ENCODE results near the gene FRMD4A.
A peak's percentile ranks its signal among the peaks of the same experiment; 100 is the strongest.
"Not testable (repeated sequence)": the region's sequence is repeated elsewhere in the genome, so short reads cannot be mapped to it uniquely, and the experiment has no call there.

Gene FRMD4A

GRCh38 chr10:14087566-14087965 is 243.2 kb downstream of the FRMD4A start:
- peak; percentile 64 for DNase-seq

GRCh38 chr10:14086596-14086995 is 244.1 kb downstream of the FRMD4A start:
- DNase-seq = no peak

GRCh38 chr10:14084875-14085274 is 245.8 kb downstream of the FRMD4A start:
- no peak for DNase-seq

- no peak for DNase-seq
Observed at GRCh38 chr10:14080795-14081194, 249.9 kb downstream of the FRMD4A start.

DNA sequence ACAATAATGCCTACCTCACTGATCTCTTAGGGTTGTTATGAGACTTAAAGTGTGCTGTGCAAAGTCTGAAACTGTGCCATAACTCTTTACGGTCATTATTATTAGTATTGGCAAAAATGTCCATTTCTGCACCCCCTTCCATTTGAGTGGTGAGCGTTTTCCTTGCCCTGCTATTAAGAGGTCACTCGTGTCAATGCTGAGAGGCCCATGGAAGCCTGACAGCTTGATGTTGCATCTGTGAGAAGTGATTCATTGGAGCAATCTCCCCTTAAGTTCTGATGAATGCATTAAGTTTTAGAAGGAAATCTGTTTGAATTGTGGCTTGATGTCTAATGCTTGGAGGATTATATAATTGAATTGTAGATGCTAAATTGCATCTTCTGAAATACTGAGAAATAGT is 253.3 kb downstream of the FRMD4A start:
- DNase-seq = no peak

- DNase-seq = peak; percentile 83
Observed at GRCh38 chr10:14074062-14074884, 256.5 kb downstream of the FRMD4A start.

- no peak for DNase-seq
Observed at GRCh38 chr10:14072541-14072940, 258.2 kb downstream of the FRMD4A start.

- no peak for DNase-seq
Observed at GRCh38 chr10:14071956-14072355, 258.8 kb downstream of the FRMD4A start.

- DNase-seq = no peak
Observed at GRCh38 chr10:14068601-14069250, 262.0 kb downstream of the FRMD4A start.

- DNase-seq = not testable (repeated sequence)
Observed at GRCh38 chr10:14067638-14068037, 263.1 kb downstream of the FRMD4A start.

- no peak for DNase-seq
Observed at GRCh38 chr10:14066106-14066505, 264.6 kb downstream of the FRMD4A start.

GRCh38 chr10:14063531-14064285 is 267.0 kb downstream of the FRMD4A start:
- DNase-seq = no peak

GRCh38 chr10:14062528-14063260 is 268.0 kb downstream of the FRMD4A start:
- DNase-seq = no peak

DNA sequence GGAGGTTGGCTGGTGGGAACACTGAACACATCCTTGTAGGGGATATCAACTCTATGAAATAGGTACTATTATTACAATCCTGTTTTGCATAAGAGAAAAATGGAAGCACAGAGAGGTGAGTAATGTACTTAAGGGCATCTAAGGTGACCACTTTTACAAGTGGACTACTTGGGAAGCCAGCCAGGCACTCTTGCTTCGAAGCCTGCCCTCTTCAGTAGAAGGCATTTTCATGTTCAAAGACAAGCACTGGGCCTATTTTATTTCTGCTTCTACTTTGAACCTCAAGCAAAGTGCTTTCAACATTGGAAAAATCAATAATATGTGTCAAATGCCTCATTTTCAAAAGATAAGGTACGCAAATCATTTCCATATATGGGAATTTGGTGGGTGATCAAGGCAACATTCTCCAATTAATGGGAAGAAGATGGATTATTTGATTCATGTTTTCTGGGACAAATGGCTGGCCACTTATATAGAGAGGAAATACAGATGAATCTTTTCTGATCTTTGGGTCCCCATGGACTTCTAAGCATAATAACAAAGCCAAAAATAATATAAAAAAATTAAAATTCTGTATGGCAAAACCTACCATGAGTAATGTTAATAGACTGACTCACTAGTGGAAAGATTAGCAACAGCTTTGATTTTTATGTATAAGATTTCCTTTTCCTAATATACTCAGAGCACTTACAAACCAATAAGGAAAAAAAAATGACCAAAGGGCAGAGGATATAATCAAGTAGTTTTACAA is 270.2 kb downstream of the FRMD4A start:
- no peak for DNase-seq

DNA sequence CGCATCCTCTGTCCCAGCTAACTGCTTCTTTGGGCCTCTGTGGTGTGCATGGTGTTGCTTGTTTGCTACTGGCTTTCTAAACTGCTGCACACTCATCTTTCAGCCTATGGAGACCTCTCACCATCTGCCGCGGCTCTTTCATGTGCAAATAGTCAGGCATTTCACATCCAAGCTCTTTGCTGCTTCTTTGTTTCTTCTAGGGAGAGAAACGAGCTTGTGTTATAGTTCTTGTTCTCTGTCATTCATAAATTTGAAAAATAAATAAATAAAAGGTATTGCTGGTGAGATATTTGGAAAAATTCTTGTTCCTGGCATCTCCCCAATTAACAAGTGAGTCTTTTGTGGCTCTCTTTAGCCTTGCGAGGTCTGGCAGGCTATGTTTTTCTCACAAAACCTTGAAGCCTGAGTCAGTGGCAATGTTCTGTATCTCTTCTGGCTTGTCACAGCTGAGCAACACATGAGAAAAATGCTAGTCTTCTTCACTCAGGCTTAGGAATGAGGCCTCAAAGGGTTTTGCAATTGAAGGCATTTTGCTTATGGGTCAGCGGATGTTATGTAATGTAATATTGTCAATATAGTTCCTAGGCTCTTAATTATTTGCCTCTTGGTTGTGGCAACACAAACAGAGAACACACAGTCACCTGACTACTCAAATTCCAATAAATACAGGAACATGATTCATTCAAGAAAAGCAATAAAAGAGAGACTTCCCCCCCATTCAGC is 274.0 kb downstream of the FRMD4A start:
- no peak for DNase-seq

DNA sequence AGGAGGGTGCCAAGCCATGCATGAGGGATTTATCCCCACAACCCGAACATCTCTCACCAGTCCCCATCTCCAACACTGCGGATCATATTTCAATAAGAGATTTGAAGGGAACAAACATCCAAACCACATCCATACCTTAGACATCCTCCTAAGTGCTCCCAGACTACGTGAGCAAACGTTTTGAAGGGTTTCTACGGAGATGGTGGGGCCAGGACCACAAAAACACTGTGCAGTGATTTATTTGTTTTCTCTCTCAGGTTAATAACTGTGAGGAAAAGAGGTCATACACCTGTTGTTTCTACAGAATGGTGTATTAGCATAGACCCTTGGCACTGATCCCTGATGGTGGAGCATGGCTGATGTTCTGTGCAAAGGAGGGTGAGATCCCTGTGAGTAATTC is 277.8 kb downstream of the FRMD4A start:
- peak; percentile 27 for DNase-seq

DNA sequence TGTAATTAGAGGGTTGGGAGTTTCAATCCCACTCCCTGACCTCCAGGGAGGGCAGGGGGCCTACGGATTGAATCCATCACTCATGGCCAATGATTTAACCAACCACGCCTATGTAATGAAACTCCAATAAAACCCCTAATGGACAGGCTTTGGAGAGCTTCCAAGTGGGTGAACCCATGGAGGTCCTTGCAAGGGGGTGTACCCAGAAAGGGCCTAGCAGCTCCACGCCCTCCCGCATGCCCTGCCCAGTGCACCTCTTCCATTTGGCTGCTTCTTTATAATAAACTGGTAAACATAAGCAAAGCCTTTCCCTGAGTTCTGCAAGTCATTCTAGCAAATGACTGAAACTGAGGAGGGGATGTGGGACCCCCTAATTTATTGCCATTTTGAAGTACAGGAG is 280.1 kb downstream of the FRMD4A start:
- no peak for DNase-seq

DNA sequence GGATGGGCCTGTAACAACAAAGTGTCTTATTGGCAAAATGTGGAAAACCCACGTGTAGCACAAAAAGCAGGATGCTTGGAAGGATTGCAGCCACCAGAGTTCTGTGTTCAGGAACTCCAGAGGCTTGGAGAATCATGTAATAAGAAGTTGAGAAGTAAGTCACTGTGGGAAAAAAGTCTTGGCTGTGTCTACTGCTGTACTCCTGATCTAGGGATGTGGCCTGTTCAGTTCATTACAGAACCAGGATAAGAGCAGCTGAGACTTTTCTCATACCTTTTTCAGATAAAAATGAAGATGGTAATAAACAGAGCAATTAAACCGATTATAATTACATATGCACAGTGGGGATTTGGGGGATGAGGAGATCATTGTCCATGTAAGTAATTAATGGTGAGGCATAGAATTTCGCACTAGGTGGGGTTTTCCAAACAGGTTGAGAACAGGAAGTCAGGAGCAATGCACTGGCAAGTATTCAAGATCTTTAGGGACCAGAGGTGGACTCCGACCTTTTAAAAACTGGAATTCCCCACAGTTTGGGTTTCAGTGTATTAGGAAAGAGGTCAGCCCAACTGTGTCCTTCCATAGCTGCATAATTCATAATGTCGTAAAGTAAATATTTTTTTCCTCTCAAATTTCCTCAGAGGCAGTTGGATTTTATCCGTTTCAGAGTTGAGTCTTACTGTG is 281.7 kb downstream of the FRMD4A start:
- no peak for DNase-seq

DNA sequence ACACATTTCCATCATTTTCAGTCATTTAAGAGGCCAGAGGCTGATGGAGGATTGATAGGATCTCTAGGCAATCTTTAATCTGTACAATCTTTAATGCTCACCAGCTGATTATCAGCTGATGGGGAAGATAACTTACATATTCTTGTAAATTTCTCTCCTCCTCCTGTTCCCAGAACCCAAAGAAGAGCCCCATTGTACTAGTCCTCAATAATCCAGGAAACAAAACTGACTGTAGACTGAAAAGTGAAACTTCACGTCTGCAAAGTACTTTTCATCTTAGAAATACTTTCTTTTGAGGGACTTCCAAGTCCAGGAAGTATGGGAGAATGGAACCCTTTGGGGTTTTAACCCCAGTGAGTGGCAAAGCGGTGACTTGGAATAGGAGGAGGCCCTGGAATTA is 283.3 kb downstream of the FRMD4A start:
- no peak for DNase-seq

DNA sequence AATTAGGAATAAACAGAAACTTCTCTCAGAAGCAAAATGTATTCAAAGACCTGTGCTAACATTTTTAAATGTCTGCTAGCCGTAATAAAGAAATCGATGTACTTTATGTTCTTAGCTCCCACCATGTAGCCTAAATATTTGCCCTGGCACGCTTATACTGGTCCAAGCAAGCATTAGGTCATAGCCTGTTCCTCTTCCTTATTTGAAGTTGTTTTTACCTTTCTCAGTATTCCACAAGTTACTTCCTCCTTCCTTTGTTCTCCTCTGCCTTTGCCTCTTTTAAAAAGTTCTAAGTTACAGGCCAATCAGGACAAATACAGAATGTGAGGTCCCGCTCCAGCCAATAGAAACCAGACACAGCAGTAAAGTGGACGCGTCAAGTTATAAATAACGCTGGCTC is 288.7 kb downstream of the FRMD4A start:
- DNase-seq = not testable (repeated sequence)
